Stimulated activated CD4-positive, alpha-beta T cell treated with anti-CD3 and anti-CD28 coated beads, Interleukin-12 subunit alpha, Interleukin-12 subunit beta, amount 100 ng/mL, for 48 hours (primary cell): ENCODE data around the gene PFKL.
A peak's percentile ranks its signal among the peaks of the same experiment; 100 is the strongest.

ENCODE experiments used
- DNase-seq, 3 donors: peaks; one replicate each; pipeline ENCODE4 v3.0.0-alpha.2; 2020; ENCODE audit warnings: low read depth in 2 of 3, low spot score in 1 of 3

PFKL gene

DNA sequence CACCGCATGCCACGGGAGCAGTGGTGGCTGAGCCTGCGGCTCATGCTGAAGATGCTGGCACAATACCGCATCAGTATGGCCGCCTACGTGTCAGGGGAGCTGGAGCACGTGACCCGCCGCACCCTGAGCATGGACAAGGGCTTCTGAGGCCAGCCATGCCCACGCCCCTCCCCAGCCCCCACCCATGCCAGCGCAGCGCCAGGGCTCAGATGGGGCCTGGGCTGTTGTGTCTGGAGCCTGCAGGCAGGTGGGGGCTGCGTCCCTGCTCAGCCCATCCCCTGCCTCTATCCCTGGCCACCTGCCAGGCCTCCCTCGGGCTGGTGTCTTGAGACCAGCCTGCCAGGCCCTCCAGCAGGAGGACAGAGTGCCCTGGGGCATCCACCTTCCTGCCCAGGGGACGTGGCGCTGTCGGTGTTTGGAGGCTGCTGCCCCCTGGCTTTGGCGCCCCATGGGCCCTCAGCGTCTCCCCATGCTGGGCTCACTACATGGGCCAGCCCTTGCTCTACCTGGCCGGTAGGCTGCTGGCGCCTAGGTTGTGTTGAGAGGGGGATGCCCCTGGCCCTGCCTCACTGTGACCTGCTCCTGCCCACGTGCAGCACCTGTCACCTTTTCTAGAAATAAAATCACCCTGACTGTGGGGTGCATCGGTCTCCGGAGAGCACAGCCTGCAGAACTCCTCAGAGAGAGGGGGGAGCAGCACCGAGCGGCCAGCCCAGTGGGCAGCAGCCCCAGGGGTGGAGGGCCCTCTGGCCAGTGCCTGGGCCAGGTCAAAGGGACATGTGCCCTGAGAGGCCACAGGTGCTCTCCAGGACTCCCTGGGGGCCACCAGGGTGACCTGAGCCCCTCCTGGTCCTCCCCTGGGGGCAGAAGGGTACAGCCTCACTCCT, 27.1 kb downstream of the PFKL start:
- DNase-seq = no peak

DNA sequence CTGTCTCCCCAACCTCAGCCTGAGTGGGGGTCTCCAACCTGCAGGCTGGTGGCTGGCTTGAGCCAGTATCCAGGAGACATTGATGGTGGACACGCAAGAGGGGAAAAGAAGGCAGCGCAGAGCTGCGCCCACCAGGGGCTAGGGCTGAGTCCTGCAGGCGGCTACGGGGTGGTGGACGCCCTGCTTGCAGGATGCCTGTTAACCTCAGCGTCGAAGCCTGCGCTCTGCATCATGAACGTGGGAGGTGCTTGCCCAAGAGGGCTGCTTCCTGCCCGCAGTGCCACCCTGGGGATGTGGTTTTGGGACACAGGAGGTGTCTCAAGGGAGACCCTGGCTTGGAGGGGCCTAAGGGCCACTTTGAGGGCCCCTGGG, 27.7 kb downstream of the PFKL start:
- DNase-seq = no peak

DNA sequence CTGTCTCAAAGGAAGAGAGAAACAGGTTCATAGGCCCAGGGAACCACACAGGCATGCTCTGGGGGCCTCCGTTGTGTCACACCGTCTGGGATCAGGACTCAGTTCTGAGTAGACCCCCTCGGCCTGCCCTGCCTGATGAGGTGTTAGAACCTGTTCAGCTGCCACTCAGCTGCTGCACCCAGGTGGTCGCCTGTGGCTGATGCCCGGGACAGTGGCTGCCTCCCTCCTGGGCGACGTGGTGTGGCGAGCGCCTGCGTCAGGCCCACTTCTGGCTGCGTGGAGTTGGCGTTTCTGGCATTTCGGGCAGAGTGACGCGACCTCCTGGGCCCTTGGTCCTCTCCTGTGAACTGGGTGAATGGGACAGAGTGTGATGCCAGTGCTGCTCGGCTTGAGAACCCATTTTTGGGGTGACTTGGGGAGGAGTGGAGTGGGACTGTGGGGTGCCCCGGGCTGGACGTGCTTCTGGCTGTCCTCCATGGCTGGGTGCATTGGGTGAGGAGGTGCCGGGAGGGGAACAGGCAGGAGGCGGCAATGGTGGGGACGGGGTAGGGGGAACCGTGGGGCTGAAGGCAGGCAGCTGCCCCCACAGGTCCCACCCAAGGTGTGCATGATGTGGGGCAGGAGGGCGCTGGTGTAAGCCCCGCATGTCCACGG, 28.5 kb downstream of the PFKL start:
- DNase-seq = no peak

DNA sequence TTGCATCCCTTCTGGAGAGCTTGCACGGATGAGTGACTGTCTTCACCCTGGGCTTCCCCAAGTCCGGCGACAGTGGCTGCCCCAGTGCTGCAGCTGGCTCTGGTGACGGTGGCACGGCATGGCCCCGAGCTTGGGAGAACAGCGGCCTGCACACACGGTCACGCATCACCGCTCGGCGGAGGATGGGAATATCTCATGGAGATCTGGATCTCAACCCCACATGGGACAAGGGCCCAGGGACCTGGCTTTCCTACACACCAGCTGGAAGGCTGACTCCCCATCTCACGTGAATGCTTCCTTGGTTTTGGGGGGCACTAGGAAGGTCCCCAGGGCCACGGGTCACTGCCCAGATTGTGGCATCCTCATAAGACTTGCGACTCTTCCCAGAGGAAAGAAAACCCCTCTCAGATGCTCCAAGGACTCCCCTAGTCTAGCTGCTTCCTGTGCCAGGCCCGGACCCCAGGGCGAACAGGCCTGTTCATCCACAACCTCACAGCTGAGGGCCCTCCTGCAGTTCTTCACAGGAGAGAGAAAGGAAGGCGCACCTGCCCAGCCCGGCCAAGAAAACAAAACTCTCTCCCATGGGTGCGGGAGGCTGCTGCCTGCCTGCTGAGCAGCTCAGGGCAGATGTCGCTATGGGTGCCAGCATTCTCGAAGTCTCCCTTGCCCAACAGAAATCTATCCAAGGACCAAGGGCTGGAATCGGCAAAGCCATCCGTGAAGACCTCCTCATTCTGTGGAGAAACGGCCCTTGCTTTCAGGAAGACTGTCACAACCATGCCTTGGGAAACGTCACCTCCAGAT, 29.4 kb downstream of the PFKL start:
- no peak for DNase-seq

DNA sequence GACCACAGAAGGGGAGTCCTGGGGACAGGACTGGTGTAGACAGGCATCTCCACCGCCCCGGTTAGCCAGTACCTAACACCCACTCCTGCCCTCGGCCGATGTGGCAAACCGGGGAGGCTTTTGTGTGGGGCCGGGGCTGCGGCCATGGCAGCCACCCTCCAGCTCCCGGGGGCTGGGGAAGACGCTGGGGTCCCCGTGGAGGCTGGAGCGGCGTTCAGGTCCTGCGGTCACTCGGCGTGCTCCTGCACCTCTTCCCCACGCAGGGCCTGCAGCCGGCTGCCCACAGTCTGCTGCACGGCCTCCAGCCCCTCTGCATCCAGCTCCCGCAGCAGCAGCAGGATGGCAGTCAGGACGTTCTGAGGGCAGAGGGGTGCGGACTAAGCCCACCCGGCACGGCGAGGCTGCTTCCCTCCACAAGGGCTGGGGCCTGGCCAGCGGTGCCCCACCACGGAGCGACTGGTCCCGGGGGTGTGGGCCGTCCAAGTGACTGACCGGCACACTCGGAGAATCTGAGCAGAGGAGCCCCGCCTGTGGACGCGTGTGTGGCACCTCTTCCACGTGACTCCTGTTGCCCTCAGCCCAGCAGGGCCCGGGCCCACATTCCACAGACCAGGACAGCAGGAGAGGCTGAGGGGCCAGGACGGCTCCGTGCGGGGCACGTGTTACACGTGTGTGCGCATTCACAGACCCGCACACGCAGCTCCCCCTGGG, 30.3 kb downstream of the PFKL start:
- no peak for DNase-seq

DNA sequence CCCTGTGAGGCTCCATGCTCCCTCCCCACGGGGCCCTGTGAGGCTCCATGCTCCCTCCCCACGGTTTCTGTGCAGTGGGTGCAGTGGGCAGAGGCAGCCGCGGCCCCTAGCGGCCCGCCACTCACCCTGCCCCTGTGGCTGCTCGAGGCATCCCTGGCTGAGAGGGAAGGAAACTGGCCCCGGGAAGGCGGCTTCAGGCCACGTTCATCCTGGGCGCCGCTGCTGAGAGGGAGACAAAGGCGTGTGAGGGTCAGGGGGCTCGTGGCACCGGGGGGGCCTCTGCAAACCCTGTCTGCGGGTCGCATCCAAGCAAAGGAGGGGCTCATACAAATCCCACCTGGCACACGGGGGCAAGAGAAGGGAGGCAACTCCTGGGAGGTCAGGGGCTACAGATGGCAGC, 30.8 kb downstream of the PFKL start:
- no peak for DNase-seq

DNA sequence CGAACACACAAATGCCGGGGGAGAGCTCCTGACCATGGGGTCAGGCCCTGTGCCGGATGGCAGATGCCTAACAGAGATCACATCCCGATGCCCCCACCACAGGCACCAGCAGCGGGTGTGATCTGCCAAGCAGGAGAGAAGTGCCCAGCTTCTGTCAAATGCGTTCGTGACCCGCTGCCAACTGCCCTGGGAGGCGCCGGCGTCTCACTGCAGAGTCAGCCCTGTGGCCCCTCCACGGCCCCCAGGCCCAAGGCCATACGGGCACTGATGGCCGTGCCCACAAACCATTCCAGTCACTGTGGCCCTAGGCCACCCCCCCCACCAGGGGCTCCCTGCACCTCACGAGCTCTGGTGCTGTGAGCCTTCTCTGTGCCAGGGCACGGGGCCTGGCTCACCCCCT, 31.4 kb downstream of the PFKL start:
- DNase-seq = no peak

DNA sequence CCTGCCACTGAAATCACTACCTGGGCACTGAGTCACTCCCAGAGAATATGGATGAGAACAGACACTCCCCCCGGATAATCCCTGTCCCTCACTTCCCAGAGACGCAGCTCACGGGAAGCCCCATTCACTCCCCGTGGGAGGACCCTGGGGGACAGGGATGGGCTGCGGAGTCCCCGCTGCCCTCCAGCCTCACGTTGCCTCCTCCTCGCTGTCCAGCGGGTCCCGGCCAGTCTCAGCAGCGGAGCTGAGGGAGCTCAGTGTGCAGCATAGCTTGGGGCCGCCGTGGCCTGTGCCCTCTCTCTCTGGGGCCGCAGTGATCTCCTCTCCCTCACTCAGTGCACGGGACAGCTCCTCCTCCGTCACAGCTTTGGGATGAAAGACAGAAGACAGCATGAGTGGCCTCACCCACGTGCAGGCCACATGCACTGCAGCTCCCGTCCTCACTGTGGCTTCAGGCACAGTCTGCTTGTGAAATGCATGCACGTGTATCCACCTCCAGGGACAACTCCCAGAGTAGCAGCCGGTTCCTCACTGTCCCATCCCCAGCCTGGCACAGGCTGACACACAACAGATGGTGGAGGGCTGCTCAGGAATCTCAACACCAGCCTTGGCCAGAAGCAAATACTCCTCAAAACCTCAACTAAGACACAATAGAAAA, 31.9 kb downstream of the PFKL start:
- DNase-seq = no peak

DNA sequence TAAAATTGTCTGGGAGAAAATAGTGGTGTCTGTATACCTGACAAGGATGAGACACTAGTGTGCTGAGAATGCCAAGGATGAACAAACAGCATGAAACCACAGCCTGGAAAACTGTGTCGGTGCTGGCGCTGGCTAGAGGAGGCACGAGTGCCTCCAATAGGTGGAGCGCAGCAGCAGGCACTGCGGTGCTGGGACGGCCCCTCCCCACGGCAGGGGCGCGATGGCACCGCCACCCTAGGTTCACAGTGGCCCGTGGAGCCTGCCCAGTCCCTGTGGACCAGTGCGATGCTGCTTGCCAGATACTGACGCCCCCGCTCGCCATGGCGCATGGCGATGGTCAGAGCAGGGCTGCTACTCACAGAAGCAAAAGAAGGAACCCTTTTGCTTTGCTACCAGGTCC, 32.5 kb downstream of the PFKL start:
- no peak for DNase-seq

DNA sequence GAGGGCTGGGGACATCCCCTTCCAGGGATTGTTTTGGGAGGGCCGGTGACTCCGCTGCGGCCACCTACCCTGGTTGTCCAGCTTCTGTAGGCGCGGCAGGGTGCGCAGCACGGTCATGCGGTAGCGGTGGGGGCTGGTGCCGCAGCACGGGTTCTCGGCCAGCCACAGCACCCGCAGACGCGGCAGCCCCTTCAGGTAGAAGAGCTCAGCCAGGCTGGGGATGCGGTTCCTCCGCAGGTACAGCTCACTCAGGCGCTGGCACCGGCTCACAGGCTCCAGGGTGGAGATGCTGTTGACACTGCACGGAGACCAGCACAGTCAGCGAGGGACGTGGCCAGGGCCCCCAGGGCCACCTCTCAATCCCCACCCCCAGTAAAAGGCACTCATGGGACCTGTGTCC, 33.1 kb downstream of the PFKL start:
- no peak for DNase-seq

DNA sequence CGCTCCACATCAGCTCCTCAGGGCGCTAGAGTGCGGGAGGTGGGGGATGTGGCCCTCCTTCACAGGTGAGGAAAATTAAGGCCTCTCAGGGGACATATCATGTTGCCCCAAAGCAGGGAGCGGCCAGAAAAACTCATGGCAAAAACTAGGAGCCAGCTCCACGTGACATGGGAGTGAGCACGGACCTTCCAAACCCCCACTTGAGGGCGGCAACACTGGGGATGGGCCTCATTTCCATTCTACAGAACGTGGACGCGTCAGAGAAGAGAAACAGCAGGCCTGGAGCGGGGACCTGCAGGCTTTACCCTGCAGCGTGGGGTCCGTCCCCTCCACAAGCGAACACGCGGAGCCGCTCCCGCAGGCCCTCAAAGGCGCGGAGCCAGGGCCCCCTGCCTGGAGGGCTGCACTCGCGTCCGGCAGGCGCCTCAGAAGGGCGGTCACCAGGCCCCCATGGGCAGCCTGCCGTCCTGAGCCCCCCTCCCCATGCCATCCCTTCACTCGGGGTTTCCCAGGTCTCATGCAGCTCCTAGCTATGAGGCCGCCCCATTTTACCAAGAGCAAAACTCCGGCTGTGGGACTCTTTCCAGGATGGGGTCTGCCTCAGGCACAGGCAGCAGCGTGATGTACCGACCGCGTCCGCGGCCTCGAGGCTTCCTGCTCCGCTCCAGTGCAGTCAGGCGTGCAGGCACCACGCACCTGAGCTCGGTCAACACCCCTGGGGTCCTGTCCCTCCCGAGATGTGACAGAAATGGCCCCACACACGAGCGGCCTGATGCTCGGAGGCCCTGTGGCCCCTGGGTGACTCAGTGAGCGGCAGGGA, 33.9 kb downstream of the PFKL start:
- DNase-seq = no peak

DNA sequence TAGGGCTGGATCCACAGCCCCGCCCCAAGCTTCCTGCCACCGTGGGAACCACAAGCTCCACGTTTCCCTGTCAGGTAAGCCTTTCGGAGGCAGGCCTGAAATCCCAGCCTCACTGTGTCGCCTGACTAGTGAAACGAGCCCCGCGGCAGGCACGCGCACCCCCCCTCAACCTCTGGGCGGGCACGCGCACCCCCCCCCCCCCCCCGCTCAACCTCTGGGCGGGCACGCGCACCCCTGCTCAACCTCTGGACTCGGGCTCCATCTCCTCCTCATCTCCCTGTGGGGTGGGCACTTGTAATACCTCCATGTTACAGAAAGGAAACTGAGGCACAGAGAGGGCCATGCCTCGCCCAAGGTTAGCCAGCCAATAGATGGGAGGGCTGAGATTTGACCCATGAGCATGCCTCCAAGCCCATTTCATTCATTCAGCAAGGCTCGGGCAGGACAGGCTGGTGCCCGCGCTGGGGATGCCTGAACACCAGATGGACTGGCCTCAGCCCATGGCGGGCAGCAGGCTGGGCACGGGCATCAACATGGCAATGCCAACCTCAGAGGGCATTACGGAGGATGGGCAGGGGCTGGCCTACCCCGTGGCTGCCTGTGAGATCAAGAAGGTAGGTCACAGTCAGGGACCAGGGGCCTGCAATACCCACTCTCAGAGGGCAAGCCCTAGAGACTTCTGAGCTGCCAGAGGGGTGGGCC, 34.6 kb downstream of the PFKL start:
- DNase-seq = no peak

DNA sequence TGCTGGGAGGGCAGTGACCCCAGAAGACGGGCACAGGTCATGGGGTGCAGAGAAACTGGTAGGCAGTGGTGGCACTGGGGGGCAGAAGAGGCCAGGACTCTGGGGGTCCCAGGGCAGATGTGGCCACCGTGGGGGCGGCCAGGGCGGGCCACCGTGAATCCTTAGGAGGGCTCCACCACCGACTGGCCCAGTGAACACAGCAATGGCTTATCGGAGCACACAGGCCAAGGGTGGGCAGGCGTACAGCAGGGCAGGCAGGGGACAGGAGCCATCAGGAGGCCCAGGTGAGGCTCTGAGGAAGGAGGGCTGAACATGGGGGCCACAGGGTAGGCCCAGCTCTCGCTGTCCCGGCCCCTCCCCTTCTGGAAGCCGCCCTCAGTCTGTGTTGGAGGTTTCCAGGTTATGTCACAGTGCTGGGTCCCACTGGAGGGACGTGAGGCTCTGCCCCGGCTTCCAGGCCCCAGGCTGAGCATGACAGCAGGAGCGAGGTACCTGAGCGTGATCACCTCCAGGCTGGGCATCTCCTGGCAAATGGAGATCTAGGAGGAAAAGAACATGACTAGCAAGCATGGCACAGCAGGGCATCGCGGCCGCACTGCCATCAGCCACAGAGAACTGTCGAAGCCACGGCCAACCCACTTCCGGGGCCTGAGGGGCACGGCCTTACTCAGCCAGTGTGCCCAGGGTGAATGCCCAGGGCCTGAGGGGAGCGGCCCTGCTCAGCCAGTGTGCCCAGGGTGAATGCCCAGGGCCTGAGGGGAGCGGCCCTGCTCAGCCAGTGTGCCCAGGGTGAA, 35.6 kb downstream of the PFKL start:
- DNase-seq = no peak

DNA sequence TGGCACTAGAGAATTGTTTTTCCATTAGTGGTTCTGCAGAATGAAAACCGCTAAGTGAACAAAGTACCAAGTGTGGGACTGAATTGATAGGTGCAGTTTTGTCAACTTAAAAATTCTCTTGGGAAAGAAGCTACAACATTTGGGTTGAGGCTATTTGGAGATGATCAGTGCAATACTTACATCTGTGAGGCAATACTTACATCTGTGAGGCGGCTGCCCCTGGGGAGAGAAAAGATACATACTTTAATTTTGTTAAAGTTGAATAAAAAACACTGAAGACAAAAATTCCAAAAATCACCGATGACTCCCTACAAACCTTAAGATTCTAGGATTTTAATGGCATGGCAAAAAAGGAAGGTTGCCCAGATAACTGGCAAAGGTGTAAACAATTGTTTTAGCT, 37.6 kb downstream of the PFKL start:
- DNase-seq = no peak

DNA sequence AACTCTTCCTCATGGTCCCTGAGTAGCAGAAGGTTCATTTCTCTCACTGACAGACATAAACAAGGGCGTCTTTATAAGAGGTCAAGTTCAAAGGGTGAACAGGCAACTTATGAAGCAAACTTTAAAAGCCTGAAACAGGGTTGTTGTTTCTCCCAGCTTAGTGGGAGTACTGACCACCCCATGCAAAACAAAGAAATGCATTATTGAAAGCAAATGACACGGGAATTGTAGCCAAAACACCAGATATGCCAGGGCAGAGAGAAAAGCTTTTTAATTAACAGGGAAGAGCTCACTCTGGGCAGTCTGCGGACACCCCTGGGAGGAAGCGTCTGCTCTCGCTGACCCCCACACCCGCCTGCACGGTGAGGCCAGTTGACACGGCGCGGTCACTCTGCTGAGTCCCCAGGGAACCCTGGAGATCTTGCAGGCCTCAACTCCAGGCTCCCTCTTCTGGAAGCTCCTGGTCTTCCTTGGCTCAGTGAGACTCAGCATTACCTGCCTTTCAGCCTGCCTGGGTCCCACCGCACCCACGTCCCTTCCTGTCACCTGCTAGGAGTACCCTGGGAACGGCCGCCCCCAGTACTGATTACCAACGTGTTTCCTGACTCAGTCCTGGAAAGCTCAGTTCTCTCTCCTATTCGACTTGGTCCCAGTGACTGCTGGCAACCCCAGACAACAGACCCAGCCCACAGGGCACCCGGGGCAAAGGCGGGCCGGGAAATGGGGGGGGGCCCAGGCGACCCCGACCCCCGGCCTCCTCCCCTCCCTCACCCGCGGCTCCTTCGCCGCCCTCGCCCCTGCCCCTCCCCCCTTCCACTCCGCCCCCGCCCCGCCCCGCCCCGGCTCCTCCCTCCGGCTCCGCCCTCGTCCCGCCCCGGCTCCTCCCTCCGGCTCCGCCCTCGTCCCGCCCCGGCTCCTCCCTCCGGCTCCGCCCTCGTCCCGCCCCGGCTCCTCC, 38.4 kb downstream of the PFKL start:
- DNase-seq = no peak

DNA sequence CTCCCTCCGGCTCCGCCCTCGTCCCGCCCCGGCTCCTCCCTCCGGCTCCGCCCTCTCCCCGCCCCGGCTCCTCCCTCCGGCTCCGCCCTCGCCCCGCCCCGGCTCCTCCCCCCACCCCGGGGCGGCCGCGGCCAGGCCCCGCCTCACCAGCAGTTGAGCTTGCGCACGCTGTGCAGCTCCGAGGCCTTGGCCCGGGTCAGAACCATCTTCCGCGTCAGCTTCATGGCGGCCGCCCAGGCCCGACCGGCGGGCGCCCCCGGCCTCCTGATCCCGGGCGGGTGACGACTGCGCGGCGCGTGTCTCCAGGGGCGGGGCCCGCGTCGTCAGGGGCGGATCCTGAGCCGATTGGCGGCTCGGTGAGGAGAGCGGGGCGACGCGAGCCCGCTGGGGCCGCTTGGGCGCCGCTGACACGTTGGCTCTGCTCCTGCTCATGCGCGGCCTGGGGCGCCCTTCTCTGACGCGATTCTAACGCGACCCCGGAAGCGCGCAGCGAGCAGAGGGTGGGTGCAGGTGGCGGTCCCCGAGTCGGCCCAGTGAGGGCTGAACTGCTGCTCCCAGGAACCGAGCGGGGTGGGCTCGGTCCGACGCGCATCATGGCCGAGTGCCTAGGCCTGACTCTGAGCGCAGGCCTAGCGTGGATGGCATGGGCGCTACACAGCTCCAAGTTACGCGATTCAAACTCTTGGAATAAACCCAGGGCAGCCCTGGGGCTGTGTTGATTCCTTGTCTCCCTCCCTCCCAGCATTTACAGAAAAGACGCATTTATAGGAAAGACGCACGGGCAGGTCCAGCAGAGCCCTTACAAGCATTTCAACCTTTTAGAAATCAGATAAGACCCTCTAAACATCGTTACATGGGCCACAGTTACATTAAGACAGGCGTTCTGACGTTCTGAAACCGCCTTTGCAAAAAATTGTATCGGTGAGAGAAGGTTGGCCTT, 39.4 kb downstream of the PFKL start, which contains the start of gene CFAP410:
Gene CFAP410, minus strand, starts transcription at position 420 of the 940 bp plus-strand sequence. Its CDS starts 196 bp downstream, at position 224.
- peak; percentile 89 to 90 (median 90) for DNase-seq
